ENCODE results near the gene ZNF180. TPM values are rescaled to one million over a fixed set of nuclear protein-coding genes. Genes with fewer than 3 reads are reported as not detected.
A peak's percentile ranks its signal among the peaks of the same experiment; 100 is the strongest.

ZNF180 gene
- total RNA-seq, 1 donor from 2014 or later: 8.4 TPM

DNA sequence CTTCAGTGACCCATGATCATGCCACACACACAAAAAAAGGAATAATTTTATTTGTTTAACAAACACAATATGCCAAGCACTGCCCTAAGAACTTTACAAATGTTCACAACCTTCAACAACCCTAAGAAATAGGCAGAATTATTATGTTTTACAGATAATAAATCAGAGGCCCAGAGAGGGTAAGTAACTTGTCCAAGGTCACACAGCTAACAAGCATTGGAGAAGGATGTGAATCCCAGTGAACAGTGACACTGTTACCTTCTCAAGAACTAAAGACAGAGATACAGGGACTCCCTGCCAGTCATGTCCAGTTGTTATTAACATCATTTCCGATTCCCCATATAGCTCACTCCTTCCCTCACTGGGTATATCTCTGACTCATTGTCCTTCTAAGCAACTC, 15.6 kb upstream of the ZNF180 start:
- TF ChIP-seq CTCF (IDR thresholded peaks at IDR 0.05): no peak

DNA sequence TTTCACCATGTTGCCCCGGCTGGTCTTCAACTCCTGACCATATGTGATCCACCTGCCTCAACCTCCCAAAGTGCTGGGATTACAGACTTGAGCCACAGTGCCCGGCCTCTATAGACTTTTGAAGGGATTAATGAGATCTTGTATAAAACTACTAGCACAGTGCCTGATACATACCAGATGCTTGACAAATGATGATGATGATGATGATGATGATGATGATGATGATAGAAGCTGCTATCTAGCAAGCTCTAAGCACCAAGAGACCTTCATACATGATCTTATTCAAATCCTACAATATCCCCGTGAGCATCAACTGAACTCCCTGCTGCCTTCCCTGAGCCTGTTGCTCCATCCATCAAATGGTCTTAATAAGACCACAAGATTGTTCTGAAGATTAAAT, 14.7 kb upstream of the ZNF180 start:
- Histone ChIP-seq H3K27me3 (ENCODE audit: low read depth) (peaks cover 15% of the 10 kb centered on the region), H3K36me3 (no peaks in the 10 kb centered on the region), H3K27ac (no peak overlapping the region), H3K4me1 (no peaks in the 10 kb centered on the region), H3K9me3 (no peaks in the 10 kb centered on the region), H3K4me3 (no peak overlapping the region)
- intact Hi-C loops (cut with DNase I): no loop called here
- no peak for TF ChIP-seq CTCF (IDR thresholded peaks at IDR 0.05)
- ATAC-seq (no peak), DNase-seq (no peak)

More for the DNA sequence above, 15.6 kb upstream of the ZNF180 start:
- Histone ChIP-seq H3K36me3 (no peaks in the 10 kb centered on the region), H3K4me1 (no peaks in the 10 kb centered on the region), H3K27ac (no peak overlapping the region), H3K27me3 (ENCODE audit: low read depth) (peaks cover 15% of the 10 kb centered on the region), H3K4me3 (no peak overlapping the region), H3K9me3 (no peaks in the 10 kb centered on the region)
- ATAC-seq (no peak), DNase-seq (no peak)
- intact Hi-C loops (cut with DNase I): no loop called here

DNA sequence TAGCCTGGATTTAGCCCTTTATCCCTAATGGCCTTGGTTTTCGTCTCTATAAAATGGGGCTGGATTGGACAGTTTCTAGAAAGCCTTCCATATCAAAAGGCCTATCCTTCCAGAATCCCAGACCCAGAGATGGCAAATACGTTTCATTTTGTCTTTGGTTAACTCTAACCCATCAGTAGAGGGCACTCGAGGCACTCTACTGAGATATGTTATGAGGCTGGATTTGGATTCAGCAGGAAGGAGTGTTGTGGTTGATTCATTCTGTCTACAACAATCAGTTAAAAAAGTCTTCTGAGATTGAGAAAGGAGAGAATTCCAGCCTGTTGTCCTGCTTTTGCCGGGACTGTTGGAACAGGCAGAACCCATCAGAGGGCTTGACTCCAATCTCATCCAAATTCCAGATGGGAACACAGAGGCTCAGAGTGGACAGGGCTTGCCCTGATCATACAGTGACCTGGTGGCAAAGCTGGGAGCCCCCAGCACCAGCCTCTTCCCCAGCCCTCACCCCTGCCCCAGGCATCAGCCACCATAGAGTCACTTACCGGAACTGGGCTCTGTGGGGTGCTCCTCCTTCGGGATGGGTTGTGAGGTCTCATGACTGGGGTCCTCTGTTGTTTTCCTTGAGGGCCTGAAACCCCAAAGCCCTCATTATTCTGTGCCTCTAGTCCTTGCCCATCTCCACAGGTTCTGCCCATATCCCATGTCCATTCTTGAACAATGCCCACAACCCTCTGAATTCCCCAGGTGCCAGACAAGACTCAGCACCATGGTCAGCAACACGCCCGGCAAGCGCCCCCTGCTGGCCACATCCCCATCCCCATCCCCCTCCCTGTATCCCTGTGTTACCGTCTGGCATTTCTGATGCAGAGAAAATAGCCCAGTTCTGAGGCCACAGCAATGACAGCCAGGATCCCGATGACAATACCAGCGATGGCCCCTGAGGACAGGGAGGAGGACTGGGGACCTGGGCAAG, 12.3 kb upstream of the ZNF180 start:
- TF ChIP-seq CTCF (IDR thresholded peaks at IDR 0.05): peak; percentile 31
- H3K27ac ChIP-seq: no peak overlapping the region
- no peak for ATAC-seq
- no peaks in the 10 kb centered on the region for H3K4me1 ChIP-seq
- no peaks in the 10 kb centered on the region for H3K36me3 ChIP-seq
- no peak for DNase-seq
- H3K9me3 ChIP-seq: no peaks in the 10 kb centered on the region
- intact Hi-C loops (cut with DNase I): no loop called here
- no peak overlapping the region for H3K4me3 ChIP-seq
- peaks cover 20% of the 10 kb centered on the region for H3K27me3 ChIP-seq (ENCODE audit: low read depth)

DNA sequence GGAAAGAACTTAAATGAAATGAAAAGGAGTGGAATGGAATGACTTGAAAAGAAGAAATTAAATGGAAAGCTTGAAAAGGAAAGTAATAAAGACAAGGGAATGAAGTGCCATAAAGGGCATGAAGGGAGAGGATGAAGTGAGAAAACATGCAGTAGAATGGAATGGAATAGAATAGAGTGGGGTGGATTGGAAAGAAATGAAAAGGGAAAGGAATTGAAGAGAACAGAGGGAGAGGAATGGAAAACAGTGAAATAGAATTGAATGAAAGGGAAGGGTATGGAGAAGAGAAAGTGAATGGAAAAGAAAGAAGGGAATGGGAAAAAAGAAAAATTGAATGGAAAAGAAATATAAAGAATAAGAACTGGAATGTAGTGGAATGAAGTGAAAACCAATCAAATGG, 9.2 kb upstream of the ZNF180 start:
- H3K9me3 ChIP-seq: no peaks in the 10 kb centered on the region
- no peak for ATAC-seq
- H3K27ac ChIP-seq: no peak overlapping the region
- peaks cover 23% of the 10 kb centered on the region for H3K27me3 ChIP-seq (ENCODE audit: low read depth)
- intact Hi-C loops (cut with DNase I): no loop called here
- TF ChIP-seq CTCF (IDR thresholded peaks at IDR 0.05): no peak
- no peaks in the 10 kb centered on the region for H3K4me1 ChIP-seq
- DNase-seq: no peak
- no peak overlapping the region for H3K4me3 ChIP-seq
- no peaks in the 10 kb centered on the region for H3K36me3 ChIP-seq

- Histone ChIP-seq H3K9me3 (peaks cover 47% of the 10 kb centered on the region), H3K4me3 (peak overlapping the region; percentile 87), H3K36me3 (peaks cover 23% of the 10 kb centered on the region), H3K27me3 (ENCODE audit: low read depth) (no peaks in the 10 kb centered on the region), H3K4me1 (peaks cover 19% of the 10 kb centered on the region), H3K27ac (no peak overlapping the region)
- ATAC-seq: no peak
- DNase-seq: no peak
- no peak for TF ChIP-seq CTCF (IDR thresholded peaks at IDR 0.05)
- intact Hi-C loops (cut with DNase I): no loop called here
Measured at GRCh38 chr19:44499559-44499958, 763 bp downstream of the ZNF180 start.

Data from lower lobe of right lung (tissue), 2 donors.